ENCODE data around the gene FAHD1. TPM values are rescaled to one million over a fixed set of nuclear protein-coding genes. Genes with fewer than 3 reads are reported as not detected.

Gene FAHD1
- total RNA-seq, 4 donors from 2014 or later: 47.4 to 84.7 (median 49.1) TPM

DNA sequence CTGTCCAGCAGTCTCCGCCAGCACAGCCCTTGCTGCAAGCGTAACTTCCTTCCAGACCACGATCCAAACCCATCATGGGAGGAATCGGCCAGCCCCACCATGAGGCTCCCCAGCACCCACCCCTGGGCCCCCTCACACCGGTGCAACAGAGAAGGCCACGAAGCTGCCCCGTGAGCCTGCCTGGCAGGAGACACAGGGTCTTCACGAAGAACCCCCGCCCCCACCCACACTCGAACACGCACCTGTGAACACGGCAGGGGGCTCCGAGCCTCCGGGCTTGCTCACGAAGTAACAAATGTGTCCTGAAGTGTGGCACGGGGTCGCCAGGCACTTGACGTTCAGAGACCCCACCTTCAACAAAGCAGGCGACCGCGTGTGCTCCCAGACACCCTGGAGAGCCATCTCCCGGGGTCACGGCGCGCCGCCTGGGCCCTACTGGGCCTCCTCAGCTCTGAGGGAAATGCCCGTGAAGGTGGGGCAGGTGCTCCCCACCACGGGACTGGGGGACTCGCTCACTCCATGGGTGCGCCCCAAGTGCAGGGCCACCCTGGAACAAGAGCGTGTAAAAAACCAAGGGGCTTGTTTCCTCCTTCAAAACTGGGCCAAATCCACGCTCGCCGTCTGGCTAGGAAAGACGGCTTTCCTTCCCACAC lies 8.0 kb upstream of the FAHD1 start:
- no peaks in the 10 kb centered on the region for H3K9me3 ChIP-seq
- no peak overlapping the region for H3K4me3 ChIP-seq
- H3K27me3 ChIP-seq: no peaks in the 10 kb centered on the region
- no peak for TF ChIP-seq POLR2A (IDR thresholded peaks at IDR 0.05)
- TF ChIP-seq, protein P1, sequence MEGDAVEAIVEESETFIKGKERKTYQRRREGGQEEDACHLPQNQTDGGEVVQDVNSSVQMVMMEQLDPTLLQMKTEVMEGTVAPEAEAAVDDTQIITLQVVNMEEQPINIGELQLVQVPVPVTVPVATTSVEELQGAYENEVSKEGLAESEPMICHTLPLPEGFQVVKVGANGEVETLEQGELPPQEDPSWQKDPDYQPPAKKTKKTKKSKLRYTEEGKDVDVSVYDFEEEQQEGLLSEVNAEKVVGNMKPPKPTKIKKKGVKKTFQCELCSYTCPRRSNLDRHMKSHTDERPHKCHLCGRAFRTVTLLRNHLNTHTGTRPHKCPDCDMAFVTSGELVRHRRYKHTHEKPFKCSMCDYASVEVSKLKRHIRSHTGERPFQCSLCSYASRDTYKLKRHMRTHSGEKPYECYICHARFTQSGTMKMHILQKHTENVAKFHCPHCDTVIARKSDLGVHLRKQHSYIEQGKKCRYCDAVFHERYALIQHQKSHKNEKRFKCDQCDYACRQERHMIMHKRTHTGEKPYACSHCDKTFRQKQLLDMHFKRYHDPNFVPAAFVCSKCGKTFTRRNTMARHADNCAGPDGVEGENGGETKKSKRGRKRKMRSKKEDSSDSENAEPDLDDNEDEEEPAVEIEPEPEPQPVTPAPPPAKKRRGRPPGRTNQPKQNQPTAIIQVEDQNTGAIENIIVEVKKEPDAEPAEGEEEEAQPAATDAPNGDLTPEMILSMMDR (IDR thresholded peaks at IDR 0.05): no peak
- no peak for TF ChIP-seq EP300 (IDR thresholded peaks at IDR 0.05)
- TF ChIP-seq POLR2AphosphoS5 (IDR thresholded peaks at IDR 0.05): no peak
- WGBS: 91% methylated on average over 13 of the region's 35 CpGs
- DNase-seq (ENCODE audit: low spot score in 2 of 2): no peak
- peaks cover 73% of the 10 kb centered on the region for H3K36me3 ChIP-seq
- no peaks in the 10 kb centered on the region for H3K4me1 ChIP-seq
- H3K27ac ChIP-seq: no peak overlapping the region

DNA sequence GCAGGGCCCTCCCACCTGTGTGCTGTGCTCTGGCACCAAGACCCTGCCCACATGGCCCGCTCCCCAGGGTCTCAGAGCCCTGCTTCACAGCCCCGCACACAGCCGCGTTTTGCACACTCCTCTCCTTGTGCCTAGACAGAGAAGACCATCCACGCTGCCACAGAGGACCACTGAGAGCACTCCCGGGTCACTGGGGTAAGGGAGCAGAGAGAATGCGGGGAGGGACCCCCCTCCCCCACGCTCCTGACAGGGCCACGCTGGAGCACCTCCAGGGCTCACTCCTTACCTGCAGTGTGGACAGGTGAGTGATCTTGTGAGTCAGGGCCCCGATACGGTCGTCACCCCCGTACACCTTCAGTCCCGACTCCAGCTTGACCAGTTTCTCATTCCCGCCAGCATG lies 7.4 kb upstream of the FAHD1 start:
- Histone ChIP-seq H3K4me3 (no peak overlapping the region), H3K36me3 (peaks cover 72% of the 10 kb centered on the region), H3K27me3 (no peaks in the 10 kb centered on the region), H3K9me3 (no peaks in the 10 kb centered on the region), H3K27ac (no peak overlapping the region), H3K4me1 (no peaks in the 10 kb centered on the region)
- WGBS: 90% methylated on average over 10 of the region's 15 CpGs
- TF ChIP-seq EP300 (IDR thresholded peaks at IDR 0.05) (no peak), POLR2A (IDR thresholded peaks at IDR 0.05) (no peak), POLR2AphosphoS5 (IDR thresholded peaks at IDR 0.05) (no peak)
- TF ChIP-seq, protein P1 (IDR thresholded peaks at IDR 0.05): no peak
- DNase-seq (ENCODE audit: low spot score in 2 of 2): peak in 1 of 2 donors; percentile 46

DNA sequence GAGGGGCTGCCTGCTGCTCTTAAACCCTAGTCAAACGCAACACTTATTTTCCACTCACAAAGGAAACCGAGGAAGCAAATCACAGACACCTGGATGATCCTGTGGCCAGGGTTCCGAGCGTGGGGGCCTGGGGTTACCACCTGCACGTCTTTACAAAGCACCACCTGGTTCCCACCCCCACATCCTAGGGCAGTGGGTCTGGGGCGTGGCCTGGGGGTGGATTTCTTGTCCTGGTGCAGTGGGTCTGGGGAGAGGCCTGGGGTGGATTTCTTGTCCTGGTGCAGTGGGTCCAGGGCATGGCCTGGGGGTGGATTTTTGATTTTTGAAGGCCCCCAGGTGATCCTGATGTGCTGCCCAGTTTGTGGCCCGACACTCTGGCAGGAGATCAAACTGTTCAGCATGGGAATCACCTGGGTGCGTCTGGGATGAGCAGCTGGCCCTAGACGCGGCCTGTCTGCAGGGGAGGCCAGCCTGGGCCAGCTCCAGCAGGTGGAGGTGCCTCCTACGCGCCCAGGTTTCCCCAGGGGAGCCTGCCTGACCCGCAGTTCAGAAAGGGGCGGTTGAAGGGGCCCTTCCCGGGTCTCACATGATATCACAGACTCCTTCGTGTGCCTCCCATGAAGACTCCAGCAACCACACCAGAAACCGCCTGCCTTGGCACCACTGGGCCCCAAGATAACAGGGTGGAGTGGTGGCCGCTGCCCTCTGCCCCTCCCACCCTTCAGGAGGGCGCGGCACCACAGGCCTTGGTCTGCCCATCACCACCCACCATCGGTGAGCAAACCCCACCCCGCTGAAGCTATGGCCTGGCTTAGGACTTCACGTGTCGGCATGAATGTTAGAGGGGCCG lies 6.7 kb upstream of the FAHD1 start:
- Histone ChIP-seq H3K36me3 (peaks cover 69% of the 10 kb centered on the region), H3K9me3 (no peaks in the 10 kb centered on the region), H3K4me1 (peaks cover 7% of the 10 kb centered on the region), H3K27me3 (no peaks in the 10 kb centered on the region), H3K27ac (no peak overlapping the region), H3K4me3 (no peak overlapping the region)
- TF ChIP-seq, protein P1 (IDR thresholded peaks at IDR 0.05): no peak
- TF ChIP-seq EP300 (IDR thresholded peaks at IDR 0.05) (no peak), POLR2AphosphoS5 (IDR thresholded peaks at IDR 0.05) (no peak), POLR2A (IDR thresholded peaks at IDR 0.05) (no peak)
- peak in 1 of 2 donors; percentile 56 for DNase-seq (ENCODE audit: low spot score in 2 of 2)
- 94% methylated on average over 8 of the region's 25 CpGs for WGBS

DNA sequence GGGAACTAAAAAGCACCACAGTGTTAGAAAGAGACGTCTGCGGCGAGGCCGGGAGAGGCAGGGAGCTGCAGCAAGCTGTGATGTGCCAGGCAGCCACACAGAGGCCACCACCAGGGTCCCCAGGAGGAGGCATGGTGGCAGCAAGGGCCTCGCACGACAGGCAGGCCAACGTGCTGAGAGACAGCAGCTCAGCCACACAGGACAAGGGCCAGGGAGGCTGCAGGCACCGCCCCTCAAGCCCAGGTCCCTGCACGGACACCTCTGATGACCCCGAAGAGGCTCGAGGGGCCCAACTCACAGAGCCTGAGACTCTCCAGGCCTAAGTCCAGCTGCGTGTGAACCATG lies 6.1 kb upstream of the FAHD1 start:
- peaks cover 65% of the 10 kb centered on the region for H3K36me3 ChIP-seq
- H3K27me3 ChIP-seq: no peaks in the 10 kb centered on the region
- WGBS: 97% methylated on average over 11 of the region's 12 CpGs
- no peaks in the 10 kb centered on the region for H3K9me3 ChIP-seq
- peaks cover 13% of the 10 kb centered on the region for H3K4me1 ChIP-seq
- H3K27ac ChIP-seq: no peak overlapping the region
- no peak for DNase-seq (ENCODE audit: low spot score in 2 of 2)
- no peak overlapping the region for H3K4me3 ChIP-seq
- TF ChIP-seq EP300 (IDR thresholded peaks at IDR 0.05) (no peak), POLR2AphosphoS5 (IDR thresholded peaks at IDR 0.05) (no peak), POLR2A (IDR thresholded peaks at IDR 0.05) (no peak)
- TF ChIP-seq, protein P1 (IDR thresholded peaks at IDR 0.05): no peak
